Heart left ventricle (tissue), 16 donors: Measurements from ENCODE around the gene EXOC4. TPM values are rescaled to one million over a fixed set of nuclear protein-coding genes. Genes with fewer than 3 reads are reported as not detected.

ENCODE experiments used
- ATAC-seq, 4 donors: fragments of 200-7000 bp; cut with Tn5 transposase; one replicate each; pipeline ENCODE4 v1.9.1; 2020 to 2022; ENCODE audit warnings: moderate library complexity in 4 of 4, mild to moderate bottlenecking in 3 of 4, moderate number of reproducible peaks in 1 of 4
- DNase-seq, 5 donors: peaks; one replicate each; pipeline ENCODE4 v3.0.0-alpha.2; 2020
- H3K27ac ChIP-seq, 12 donors: fragments of 200-600 bp; sonication (generic) in 4 of 12; one replicate each; pipeline versions ENCODE4 v1.5.0 to v1.8.0; 2016 to 2022; ENCODE audit warnings: mild to moderate bottlenecking in 2 of 12
- H3K27me3 ChIP-seq, 9 donors: fragments of 200-600 bp; sonication (generic) in 2 of 9; one replicate each; pipeline versions ENCODE4 v1.5.1 to v1.8.0; 2016 to 2022; ENCODE audit warnings: mild to moderate bottlenecking in 3 of 9
- H3K36me3 ChIP-seq, 9 donors: fragments of 200-600 bp; sonication (generic) in 2 of 9; one replicate each; pipeline versions ENCODE4 v1.5.0 to v1.8.0; 2018 to 2022; ENCODE audit warnings: mild to moderate bottlenecking in 2 of 9
- H3K4me1 ChIP-seq, 12 donors: fragments of 200-600 bp; sonication (generic) in 4 of 12; one replicate each; pipeline versions ENCODE4 v1.5.0 to v1.8.0; 2016 to 2022; ENCODE audit warnings: mild to moderate bottlenecking in 3 of 12
- H3K4me3 ChIP-seq, 12 donors: fragments of 200-600 bp; sonication (generic) in 4 of 12; one replicate each; pipeline versions ENCODE4 v1.5.0 to v1.8.0; 2017 to 2022; ENCODE audit warnings: mild to moderate bottlenecking in 9 of 12, moderate library complexity in 4 of 12
- H3K9me3 ChIP-seq, 12 donors: fragments of 200-600 bp; sonication (generic) in 4 of 12; one replicate each; pipeline versions ENCODE4 v1.5.0 to v1.8.0; 2016 to 2022; ENCODE audit warnings: mild to moderate bottlenecking in 1 of 12
- POLR2A ChIP-seq, 2 donors: fragments of 450-650 bp; IDR thresholded peaks; one replicate each; pipeline ENCODE4 v1.6.1; 2017; ENCODE audit warnings: antibody characterized with exemption in 2 of 2, mild to moderate bottlenecking in 2 of 2, moderate library complexity in 2 of 2
- WGBS, 4 donors: extraction: QIAGEN DNeasy Blood & Tissue Kit in 2 of 4; methylation state at CpG; one replicate each; pipeline versions ENCODE4 v1.1.5 to v1.1.7; 2013 to 2018; 5-methylcytosine and 5-hydroxymethylcytosine counted together
- intact Hi-C, 10 donors: fragments of 100-400 bp; cut with DNase I; formaldehyde crosslinking; loops; one replicate each; pipeline versions ENCODE4 v1.11.1 to v1.14.2; 2022
- polyA plus RNA-seq, 2 donors: library from polyadenylated mRNA; stranded (reverse); fragments of 200-250 nt; gene quantifications; one replicate each; pipeline ENCODE4 v1.2.3, GENCODE V29; 2013
- total RNA-seq, 9 donors: library from RNA; depleted of rRNA in 2 of 9; stranded (reverse); fragments of >200 nt in 2 of 9; fragmentation: NEBNext Ultra II Directional in 3 of 9; extraction: Animal tissue kit (Norgen Biotek cat#: 25700) in 3 of 9; gene quantifications; one replicate each; pipeline versions ENCODE4 v1.1.0 to v1.2.4, GENCODE V29; 2016 to 2023
- TF ChIP-seq, protein P1 (sequence below), 12 donors: fragments of 200-600 bp; sonication (generic) in 4 of 12; IDR thresholded peaks; one replicate each; pipeline versions ENCODE4 v1.5.0 to v1.8.0; 2018 to 2022; ENCODE audit warnings: antibody characterized with exemption in 12 of 12, mild to moderate bottlenecking in 5 of 12
- donor health status: ischemic (EF 13 %, LVEDD 7.1; RV severe dilation, severe dysfunction).
- donor health status: healthy with polysubstance abuse.
- donor health status: DM: no; HTN: yes; CAD: no.
- donor health status: DM: no; HTN: no; CAD: no.
- donor health status: ischemic (EF 25% LVEDD 6.9; RV normal size, moderate dysfunction).
- donor health status: ischemic (EF 25% LVEDD 5.7; RV mildly dilated, moderate dysfunction).
- donor health status: healthy.
- donor health status: DM: yes; HTN: yes; CAD: no.
- donor health status: ischemic (EF 35%, LVEDD 5.7; RV mildly dilated, moderate dysfunction).
- donor health status: nonischemic (EF 11% LVEDD 7.7; RV severe dilation, severe dysfunction).
- donor health status: DM: yes; HTN: yes; CAD: no.
- donor health status: PGD.
- donor health status: ischemic (EF 29% LVEDD 5.4; RV normal size, mild dysfunction).
- donor health status: nonischemic (EF 23%, LVEDD 6.1; RV moderate dilation, normal function).

The EXOC4 gene
- total and polyA plus RNA-seq, 11 donors = 8.8 to 61.2 (median 33.8) TPM

DNA sequence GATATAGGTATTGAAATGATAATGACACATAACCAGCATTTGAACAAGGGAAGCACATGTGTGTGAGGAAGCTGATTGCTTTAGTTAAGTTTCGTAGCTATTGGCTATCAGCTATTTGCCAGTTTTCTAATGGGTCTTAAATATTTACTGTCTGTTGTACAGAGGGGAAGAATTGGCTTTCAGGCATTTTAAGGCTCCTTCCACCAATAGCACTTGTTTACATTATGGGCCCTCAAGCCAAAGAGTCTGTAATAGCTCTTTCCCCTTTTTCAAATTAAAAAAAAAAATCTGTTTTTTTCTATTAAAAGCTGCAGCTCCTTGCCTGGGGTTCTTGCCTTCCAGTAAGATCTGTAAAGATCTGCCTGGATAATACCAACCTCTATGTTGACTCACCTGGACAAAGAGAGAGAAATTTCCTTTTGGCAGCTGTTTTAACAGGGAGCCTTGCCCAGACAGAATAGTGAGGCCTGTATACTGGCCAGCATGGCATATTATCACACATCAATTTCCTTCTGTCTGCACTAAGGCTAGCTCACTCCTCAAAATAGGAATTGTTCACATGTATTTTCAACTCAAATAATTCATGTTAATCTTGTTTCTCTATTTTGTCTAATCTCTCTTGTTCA, 769.5 kb downstream of the EXOC4 start:
- Histone ChIP-seq H3K9me3 (no peaks in the 10 kb centered on the region), H3K27me3 (no peaks in the 10 kb centered on the region), H3K36me3 (no peaks in the 10 kb centered on the region), H3K4me3 (no peak overlapping the region), H3K4me1 (peaks cover 0 to 5% (median 0%) of the 10 kb centered on the region in 12 donors), H3K27ac (no peak overlapping the region)
- 92 to 100% (median 98%) methylated on average over 1 of the region's 1 CpG for WGBS, 4 donors
- TF ChIP-seq, protein P1, sequence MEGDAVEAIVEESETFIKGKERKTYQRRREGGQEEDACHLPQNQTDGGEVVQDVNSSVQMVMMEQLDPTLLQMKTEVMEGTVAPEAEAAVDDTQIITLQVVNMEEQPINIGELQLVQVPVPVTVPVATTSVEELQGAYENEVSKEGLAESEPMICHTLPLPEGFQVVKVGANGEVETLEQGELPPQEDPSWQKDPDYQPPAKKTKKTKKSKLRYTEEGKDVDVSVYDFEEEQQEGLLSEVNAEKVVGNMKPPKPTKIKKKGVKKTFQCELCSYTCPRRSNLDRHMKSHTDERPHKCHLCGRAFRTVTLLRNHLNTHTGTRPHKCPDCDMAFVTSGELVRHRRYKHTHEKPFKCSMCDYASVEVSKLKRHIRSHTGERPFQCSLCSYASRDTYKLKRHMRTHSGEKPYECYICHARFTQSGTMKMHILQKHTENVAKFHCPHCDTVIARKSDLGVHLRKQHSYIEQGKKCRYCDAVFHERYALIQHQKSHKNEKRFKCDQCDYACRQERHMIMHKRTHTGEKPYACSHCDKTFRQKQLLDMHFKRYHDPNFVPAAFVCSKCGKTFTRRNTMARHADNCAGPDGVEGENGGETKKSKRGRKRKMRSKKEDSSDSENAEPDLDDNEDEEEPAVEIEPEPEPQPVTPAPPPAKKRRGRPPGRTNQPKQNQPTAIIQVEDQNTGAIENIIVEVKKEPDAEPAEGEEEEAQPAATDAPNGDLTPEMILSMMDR (IDR thresholded peaks at IDR 0.05) = no peak
- TF ChIP-seq POLR2A (IDR thresholded peaks at IDR 0.05) = no peak
- DNase-seq (no peak), ATAC-seq (no peak)
- intact Hi-C loops = no loop called here

DNA sequence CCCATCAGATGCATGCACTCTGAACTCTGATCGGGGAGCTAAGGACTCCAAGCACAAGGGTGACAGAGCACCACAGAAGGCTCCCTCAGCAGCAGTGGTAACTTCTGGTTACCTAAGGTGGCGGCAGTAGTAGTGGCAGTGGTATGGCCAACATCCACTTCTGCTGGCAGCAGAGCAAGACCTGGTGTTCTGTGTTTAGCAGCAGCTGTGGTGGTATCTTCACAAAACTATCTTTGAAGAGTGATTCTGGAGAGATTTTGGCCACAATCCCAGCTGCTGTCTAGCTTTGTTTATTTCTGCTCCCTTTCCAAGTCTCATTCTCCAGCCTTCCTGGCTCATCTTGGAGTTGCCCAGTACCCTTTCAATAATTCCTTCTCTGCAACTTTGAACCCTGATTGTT, 771.9 kb downstream of the EXOC4 start:
- WGBS, 4 donors = 71 to 77% (median 73%) methylated on average over 2 of the region's 2 CpGs

DNA sequence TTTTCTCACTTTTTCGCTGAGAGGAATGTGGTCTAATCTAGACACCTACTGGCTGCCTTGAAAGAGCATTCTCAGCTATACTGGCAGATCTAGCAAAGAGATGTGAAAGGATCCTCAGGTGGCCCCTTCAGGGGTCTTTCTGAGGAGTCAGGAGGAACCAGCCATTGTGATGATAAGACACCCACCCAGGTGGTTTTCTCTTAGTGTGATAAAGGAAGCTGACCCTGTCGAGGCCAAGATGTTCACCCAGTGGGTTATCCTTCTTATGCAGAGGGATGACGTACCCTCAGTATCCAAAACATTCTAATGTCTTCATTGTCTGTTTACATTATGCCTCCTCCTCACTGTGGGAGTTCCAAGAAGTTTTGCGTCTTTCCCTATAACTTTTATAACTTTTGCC, 776.0 kb downstream of the EXOC4 start:
- TF ChIP-seq, protein P1 (IDR thresholded peaks at IDR 0.05) = no peak
- TF ChIP-seq POLR2A (IDR thresholded peaks at IDR 0.05) = no peak
- H3K4me1 ChIP-seq = peaks cover 0 to 12% (median 0%) of the 10 kb centered on the region in 12 donors
- H3K27me3 ChIP-seq = no peaks in the 10 kb centered on the region
- no peak overlapping the region for H3K4me3 ChIP-seq
- H3K9me3 ChIP-seq = no peaks in the 10 kb centered on the region
- 89 to 94% (median 89%) methylated on average over 4 of the region's 4 CpGs for WGBS, 4 donors
- no peak for DNase-seq
- no peak overlapping the region for H3K27ac ChIP-seq
- no peak for ATAC-seq
- H3K36me3 ChIP-seq = no peaks in the 10 kb centered on the region
- intact Hi-C loops = no loop called here

More for the DNA sequence above, 771.9 kb downstream of the EXOC4 start:
- no peaks in the 10 kb centered on the region for H3K9me3 ChIP-seq
- intact Hi-C loops = no loop called here
- ATAC-seq (peak in 1 of 4 donors; percentile 74), DNase-seq (no peak)
- H3K27ac ChIP-seq = no peak overlapping the region
- H3K4me1 ChIP-seq = peaks cover 0 to 5% (median 0%) of the 10 kb centered on the region in 12 donors
- TF ChIP-seq POLR2A (IDR thresholded peaks at IDR 0.05) = no peak
- TF ChIP-seq, protein P1 (IDR thresholded peaks at IDR 0.05) = no peak
- no peaks in the 10 kb centered on the region for H3K27me3 ChIP-seq
- H3K4me3 ChIP-seq = no peak overlapping the region
- no peaks in the 10 kb centered on the region for H3K36me3 ChIP-seq

DNA sequence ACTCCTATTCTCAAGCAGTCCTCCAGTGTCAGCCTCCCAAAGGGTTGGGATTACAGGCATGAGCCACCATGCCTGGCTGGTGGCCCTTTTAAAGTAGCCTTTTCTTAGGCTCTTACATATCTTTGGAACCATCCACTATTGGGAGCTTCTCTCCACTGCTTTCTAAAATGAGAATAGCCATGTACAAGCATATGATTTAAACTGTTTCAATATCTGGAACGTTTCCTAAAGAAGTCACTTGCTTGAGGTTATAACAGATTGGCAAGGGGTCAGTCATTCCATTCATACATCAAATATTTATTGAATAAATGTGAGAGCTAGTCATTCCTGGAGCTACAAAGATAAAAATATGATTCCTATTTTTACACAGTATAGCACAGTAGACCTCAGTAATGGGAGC, 776.9 kb downstream of the EXOC4 start:
- DNase-seq = no peak
- 65 to 80% (median 76%) methylated on average over 1 of the region's 1 CpG for whole genome bisulfite sequencing, 4 donors
- Histone ChIP-seq H3K9me3 (no peaks in the 10 kb centered on the region), H3K27ac (no peak overlapping the region), H3K4me1 (peaks cover 0 to 10% (median 0%) of the 10 kb centered on the region in 12 donors), H3K27me3 (no peaks in the 10 kb centered on the region), H3K36me3 (no peaks in the 10 kb centered on the region), H3K4me3 (no peak overlapping the region)
- intact Hi-C loops = no loop called here
- no peak for ATAC-seq
- no peak for TF ChIP-seq POLR2A (IDR thresholded peaks at IDR 0.05)
- TF ChIP-seq, protein P1 (IDR thresholded peaks at IDR 0.05) = no peak
